ENCODE data around the gene KIAA0753. TPM values are rescaled to one million over a fixed set of nuclear protein-coding genes. Genes with fewer than 3 reads are reported as not detected.

KIAA0753 gene
- total RNA-seq, 1 donor from 2014 or later = 14.5 TPM

DNA sequence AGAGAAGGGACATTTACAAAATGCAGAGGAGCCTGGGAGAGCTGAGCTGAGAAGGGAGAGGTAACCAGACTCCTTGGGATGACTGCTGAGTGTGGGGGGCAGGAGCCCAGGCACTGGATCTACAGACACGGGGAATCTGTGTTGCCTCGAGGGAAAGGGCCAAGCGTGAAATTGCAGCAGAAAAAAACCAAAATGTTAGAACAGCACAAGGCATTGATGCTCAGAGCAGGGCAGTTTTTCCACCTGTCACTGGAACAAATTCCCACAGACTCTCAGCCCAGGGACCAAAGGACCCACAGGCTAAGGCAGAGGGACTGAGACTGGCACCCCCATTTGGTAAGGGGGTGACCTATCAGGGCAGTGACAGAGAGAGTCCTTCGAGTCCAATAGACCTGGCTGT is 86.2 kb downstream of the KIAA0753 start:
- H3K36me3 Mint-ChIP-seq (ENCODE audit: low read depth) = no peaks in the 10 kb centered on the region
- H3K4me1 Mint-ChIP-seq (ENCODE audit: low read depth) = peaks cover 19% of the 10 kb centered on the region
- no peak overlapping the region for H3K27ac Mint-ChIP-seq (ENCODE audit: unreplicated experiment)
- TF ChIP-seq, protein P1, sequence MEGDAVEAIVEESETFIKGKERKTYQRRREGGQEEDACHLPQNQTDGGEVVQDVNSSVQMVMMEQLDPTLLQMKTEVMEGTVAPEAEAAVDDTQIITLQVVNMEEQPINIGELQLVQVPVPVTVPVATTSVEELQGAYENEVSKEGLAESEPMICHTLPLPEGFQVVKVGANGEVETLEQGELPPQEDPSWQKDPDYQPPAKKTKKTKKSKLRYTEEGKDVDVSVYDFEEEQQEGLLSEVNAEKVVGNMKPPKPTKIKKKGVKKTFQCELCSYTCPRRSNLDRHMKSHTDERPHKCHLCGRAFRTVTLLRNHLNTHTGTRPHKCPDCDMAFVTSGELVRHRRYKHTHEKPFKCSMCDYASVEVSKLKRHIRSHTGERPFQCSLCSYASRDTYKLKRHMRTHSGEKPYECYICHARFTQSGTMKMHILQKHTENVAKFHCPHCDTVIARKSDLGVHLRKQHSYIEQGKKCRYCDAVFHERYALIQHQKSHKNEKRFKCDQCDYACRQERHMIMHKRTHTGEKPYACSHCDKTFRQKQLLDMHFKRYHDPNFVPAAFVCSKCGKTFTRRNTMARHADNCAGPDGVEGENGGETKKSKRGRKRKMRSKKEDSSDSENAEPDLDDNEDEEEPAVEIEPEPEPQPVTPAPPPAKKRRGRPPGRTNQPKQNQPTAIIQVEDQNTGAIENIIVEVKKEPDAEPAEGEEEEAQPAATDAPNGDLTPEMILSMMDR (IDR thresholded peaks at IDR 0.05) = no peak
- peaks cover 9% of the 10 kb centered on the region for H3K27me3 Mint-ChIP-seq (ENCODE audit: low read depth)
- no peak overlapping the region for H3K4me3 Mint-ChIP-seq (ENCODE audit: unreplicated experiment)
- no peaks in the 10 kb centered on the region for H3K9me3 Mint-ChIP-seq (ENCODE audit: low read depth)
- DNase-seq (ENCODE audit: low spot score) = no peak

DNA sequence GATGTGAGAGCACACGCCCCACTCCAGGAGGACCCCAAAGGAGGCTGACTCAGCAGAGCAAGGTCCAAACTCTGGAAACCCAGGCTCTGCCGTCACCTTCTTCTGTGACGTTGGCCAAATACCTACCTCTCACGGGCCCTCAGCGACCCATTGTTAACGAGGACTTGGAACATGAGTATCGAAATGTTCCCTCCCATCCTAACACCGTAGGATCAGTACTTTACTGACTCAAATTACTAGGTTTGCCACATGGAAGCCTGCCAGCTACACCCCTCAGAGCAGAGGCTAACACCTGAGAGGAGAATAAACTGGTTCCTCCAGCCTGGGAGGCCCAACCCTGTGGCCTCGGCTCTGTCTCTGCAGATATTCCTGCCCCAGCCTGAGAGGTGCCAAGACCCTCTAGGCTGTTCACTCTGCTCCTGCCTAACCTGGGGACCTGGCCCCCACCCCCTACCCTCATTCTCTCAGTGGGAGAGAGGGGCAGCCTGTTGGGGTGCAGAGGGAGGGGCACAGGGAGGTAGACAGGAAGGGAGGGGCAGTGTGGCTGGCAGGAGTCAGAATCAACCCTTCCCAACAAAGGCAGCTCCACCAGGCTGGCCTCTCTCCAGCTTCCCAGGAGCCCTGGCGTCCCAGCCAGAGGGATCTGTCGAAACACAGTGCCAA is 88.5 kb downstream of the KIAA0753 start:
- peaks cover 9% of the 10 kb centered on the region for H3K27me3 Mint-ChIP-seq (ENCODE audit: low read depth)
- H3K36me3 Mint-ChIP-seq (ENCODE audit: low read depth) = no peaks in the 10 kb centered on the region
- TF ChIP-seq, protein P1 (IDR thresholded peaks at IDR 0.05) = no peak
- H3K4me3 Mint-ChIP-seq (ENCODE audit: unreplicated experiment) = no peak overlapping the region
- peaks cover 31% of the 10 kb centered on the region for H3K4me1 Mint-ChIP-seq (ENCODE audit: low read depth)
- no peak for DNase-seq (ENCODE audit: low spot score)
- no peak overlapping the region for H3K27ac Mint-ChIP-seq (ENCODE audit: unreplicated experiment)
- no peaks in the 10 kb centered on the region for H3K9me3 Mint-ChIP-seq (ENCODE audit: low read depth)

DNA sequence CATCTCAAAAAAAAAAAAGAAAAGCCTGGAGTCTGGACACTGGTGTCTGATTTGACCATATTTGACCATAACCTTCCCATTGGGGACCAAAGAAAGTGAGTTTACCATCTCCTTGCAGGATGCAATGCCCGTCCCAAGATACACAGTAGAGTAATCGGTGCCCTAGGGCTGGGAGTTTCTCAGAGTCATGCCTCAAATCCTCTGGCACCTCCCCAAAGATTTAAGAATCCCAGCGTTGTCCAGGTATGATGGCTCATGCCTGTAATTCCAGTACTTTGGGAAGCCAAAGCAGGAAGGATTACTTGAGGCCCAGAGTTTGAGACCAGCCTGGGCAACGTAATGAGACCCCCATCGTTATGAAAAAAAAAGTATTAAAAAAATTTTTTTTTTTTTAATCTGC is 89.2 kb downstream of the KIAA0753 start:
- H3K27me3 Mint-ChIP-seq (ENCODE audit: low read depth) = peaks cover 9% of the 10 kb centered on the region
- no peaks in the 10 kb centered on the region for H3K9me3 Mint-ChIP-seq (ENCODE audit: low read depth)
- DNase-seq (ENCODE audit: low spot score) = no peak
- no peak overlapping the region for H3K27ac Mint-ChIP-seq (ENCODE audit: unreplicated experiment)
- peaks cover 27% of the 10 kb centered on the region for H3K4me1 Mint-ChIP-seq (ENCODE audit: low read depth)
- TF ChIP-seq, protein P1 (IDR thresholded peaks at IDR 0.05) = no peak
- H3K4me3 Mint-ChIP-seq (ENCODE audit: unreplicated experiment) = no peak overlapping the region
- no peaks in the 10 kb centered on the region for H3K36me3 Mint-ChIP-seq (ENCODE audit: low read depth)

DNA sequence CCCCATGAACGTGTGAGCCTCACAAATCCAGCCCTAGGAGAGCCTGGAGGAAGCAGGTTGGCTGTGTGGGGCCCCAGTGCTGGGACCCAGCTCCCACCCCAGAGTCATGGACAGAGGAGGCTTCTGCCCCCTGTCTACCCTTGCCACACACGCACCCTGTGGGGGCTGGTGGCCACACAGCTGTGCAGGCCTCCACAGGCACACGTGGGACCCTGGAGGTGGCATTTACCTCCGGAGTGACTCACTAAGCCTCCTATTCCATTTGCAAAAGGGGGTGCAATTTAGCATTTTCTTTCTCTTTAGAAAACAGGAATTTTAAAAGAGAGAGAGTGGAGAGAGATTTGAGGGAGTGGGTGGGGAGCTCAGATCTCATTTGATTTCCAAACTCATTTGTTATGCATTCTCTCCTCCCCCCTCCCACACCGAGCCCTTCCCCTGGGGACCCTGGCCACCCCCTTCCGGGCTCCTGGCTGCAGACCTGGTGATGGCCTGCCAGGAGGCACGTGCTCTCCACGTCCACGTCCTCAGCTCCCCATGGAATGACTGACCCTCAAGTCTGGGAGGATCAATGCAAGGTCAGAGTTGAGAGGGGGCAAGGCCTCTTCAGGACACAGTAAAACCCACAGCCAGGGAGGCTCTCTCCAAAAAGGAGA is 91.0 kb downstream of the KIAA0753 start:
- no peaks in the 10 kb centered on the region for H3K36me3 Mint-ChIP-seq (ENCODE audit: low read depth)
- H3K4me3 Mint-ChIP-seq (ENCODE audit: unreplicated experiment) = no peak overlapping the region
- no peak overlapping the region for H3K27ac Mint-ChIP-seq (ENCODE audit: unreplicated experiment)
- no peaks in the 10 kb centered on the region for H3K9me3 Mint-ChIP-seq (ENCODE audit: low read depth)
- no peak for DNase-seq (ENCODE audit: low spot score)
- TF ChIP-seq, protein P1 (IDR thresholded peaks at IDR 0.05) = no peak
- H3K4me1 Mint-ChIP-seq (ENCODE audit: low read depth) = peaks cover 18% of the 10 kb centered on the region
- peaks cover 4% of the 10 kb centered on the region for H3K27me3 Mint-ChIP-seq (ENCODE audit: low read depth)

DNA sequence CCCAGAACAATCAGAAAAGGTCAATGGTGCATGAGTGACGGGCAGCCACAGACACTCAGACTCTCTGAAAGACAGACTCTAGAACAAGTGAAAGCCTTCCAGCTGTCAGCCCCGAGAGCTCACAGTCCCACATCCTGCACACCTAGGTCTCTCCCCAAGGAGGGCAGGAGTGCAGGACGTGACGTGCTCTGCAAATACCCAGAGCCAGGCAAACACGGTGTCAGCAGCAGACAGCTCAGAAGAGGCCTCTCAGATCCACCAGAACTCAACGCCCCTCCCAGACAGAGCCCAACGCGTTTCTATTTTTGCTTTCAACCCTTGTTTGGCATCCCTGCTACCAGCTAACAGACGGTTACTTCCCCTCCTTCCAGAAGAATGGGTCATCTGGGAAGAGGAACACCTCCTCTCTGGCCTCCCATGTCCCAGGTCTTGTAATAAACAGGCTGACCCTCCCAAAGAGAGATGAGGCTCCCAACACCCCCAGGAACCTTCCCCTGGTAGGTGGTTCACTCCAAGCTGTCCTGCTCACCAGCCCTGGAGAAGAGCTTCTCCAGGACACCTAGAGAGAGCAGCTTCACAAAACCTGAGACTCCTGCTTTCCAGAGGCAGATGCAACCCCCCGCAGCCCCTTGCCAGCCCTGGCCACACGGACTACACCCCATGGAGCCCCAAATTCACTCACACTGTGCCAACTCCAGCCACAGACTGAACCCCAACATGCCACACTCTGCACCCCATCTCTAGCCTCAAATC is 91.8 kb downstream of the KIAA0753 start:
- TF ChIP-seq, protein P1 (IDR thresholded peaks at IDR 0.05) = no peak
- Mint-ChIP-seq H3K36me3 (ENCODE audit: low read depth) (no peaks in the 10 kb centered on the region), H3K4me3 (ENCODE audit: unreplicated experiment) (no peak overlapping the region), H3K27me3 (ENCODE audit: low read depth) (peaks cover 2% of the 10 kb centered on the region), H3K4me1 (ENCODE audit: low read depth) (peaks cover 15% of the 10 kb centered on the region), H3K27ac (ENCODE audit: unreplicated experiment) (no peak overlapping the region), H3K9me3 (ENCODE audit: low read depth) (no peaks in the 10 kb centered on the region)
- no peak for DNase-seq (ENCODE audit: low spot score)
